GM12878 (cell line): Measurements from ENCODE around the gene EPHA2. TPM values are rescaled to one million over a fixed set of nuclear protein-coding genes. Genes with fewer than 3 reads are reported as not detected.

Experiments used
- ATAC-seq: fragments of 200-7000 bp; cut with Tn5 transposase; 3 replicates; pipeline ENCODE4 v1.9.1; 2020; ENCODE audit warnings: mild to moderate bottlenecking, moderate library complexity
- BruUV-seq: library from RNA; stranded (reverse); fragments of 400-500 nt; replicated peaks from 2 replicates; lab custom pipeline; 2021; lab: Mats Ljungman, UMichigan
- CTCF ChIA-PET: fragments of 300-600 bp; sonication (Branson Sonifier 250); formaldehyde crosslinking; extraction: SDS; loops from one replicate; lab custom pipeline; 2021; ENCODE audit warnings: inconsistent platforms; lab: Yijun Ruan, JAX
- POLR2A ChIA-PET: fragments of 350-600 bp; formaldehyde crosslinking; extraction: SDS; loops from one replicate; lab custom pipeline; 2021; ENCODE audit warnings: inconsistent platforms; lab: Charles Lee
- RAD21 ChIA-PET: fragments of 300-600 bp; sonication (Branson Sonifier 250); formaldehyde crosslinking; loops from one replicate; lab custom pipeline; 2023; ENCODE audit warnings: antibody characterized with exemption; ENCODE audit not compliant: unreplicated experiment; lab: Charles Lee
- SMC1A ChIA-PET: fragments of 300-600 bp; sonication (Branson Sonifier 250); formaldehyde crosslinking; loops from one replicate; lab custom pipeline; 2023; ENCODE audit not compliant: unreplicated experiment, uncharacterized antibody; lab: Charles Lee
- DNase-seq: peaks from one replicate; pipeline ENCODE4 v3.0.0-alpha.2; 2011; ENCODE audit warnings: low read depth, low spot score
- FAIRE-seq: peaks from 3 replicates; lab custom pipeline; 2011; peaks lifted over from hg19 to GRCh38; lab: Jason Lieb, UNC
- H2AFZ ChIP-seq: 2 replicates; pipeline ENCODE4 v1.6.0; 2011; ENCODE audit warnings: low read depth, low read length, control low read depth; ENCODE audit not compliant: control insufficient read depth
- H3K27ac ChIP-seq: 2 replicates; pipeline ENCODE4 v1.5.1; 2011; ENCODE audit warnings: control low read depth; ENCODE audit not compliant: control insufficient read depth, insufficient read depth
- H3K27me3 ChIP-seq, 2 experiments: replicated peaks in 1 of 2; 2 replicates each; pipeline versions ENCODE4 v1.6.0 to v1.6.1; 2011; ENCODE audit warnings: low read length in 1 of 2; ENCODE audit not compliant: control insufficient read depth in 2 of 2, insufficient read depth in 2 of 2
- H3K36me3 ChIP-seq, 2 experiments: 2 replicates each; pipeline ENCODE4 v1.5.1; 2011; ENCODE audit warnings: low read length in 1 of 2; ENCODE audit not compliant: control insufficient read depth in 2 of 2, insufficient read depth in 2 of 2
- H3K4me1 ChIP-seq: 2 replicates; pipeline ENCODE4 v1.6.1; 2011; ENCODE audit warnings: mild to moderate bottlenecking, low read length, moderate library complexity, mixed read lengths; ENCODE audit not compliant: control insufficient read depth, insufficient read depth
- H3K4me2 ChIP-seq: 2 replicates; pipeline ENCODE4 v1.6.0; 2011; ENCODE audit warnings: control low read depth; ENCODE audit not compliant: control insufficient read depth, insufficient read depth
- H3K4me3 ChIP-seq: fragments of 200-600 bp; sonication (generic); 2 replicates; pipeline ENCODE4 v1.5.1; 2016
- H3K79me2 ChIP-seq: 2 replicates; pipeline ENCODE4 v1.6.0; 2011; ENCODE audit warnings: low read length; ENCODE audit not compliant: control insufficient read depth, insufficient read depth
- H3K9ac ChIP-seq: 2 replicates; pipeline ENCODE4 v1.8.0; 2011; ENCODE audit warnings: low read length, control low read depth, mixed read lengths; ENCODE audit not compliant: control insufficient read depth, insufficient read depth
- H3K9me3 ChIP-seq: replicated peaks from 3 replicates; pipeline ENCODE4 v1.5.1; 2011; ENCODE audit warnings: mild to moderate bottlenecking, low read length; ENCODE audit not compliant: control insufficient read depth, insufficient read depth
- H4K20me1 ChIP-seq: 2 replicates; pipeline ENCODE4 v1.6.0; 2011; ENCODE audit not compliant: control insufficient read depth, insufficient read depth
- KDM1A ChIP-seq: fragments of 200-600 bp; sonication (generic); IDR thresholded peaks from 2 replicates; pipeline ENCODE4 v1.6.1; 2016; ENCODE audit warnings: borderline replicate concordance
- TARDBP ChIP-seq: IDR thresholded peaks from 2 replicates; pipeline ENCODE4 v1.6.1; 2016; ENCODE audit warnings: borderline replicate concordance
- WGBS: methylation state at CpG from one replicate; pipeline ENCODE4 v1.1.6; 2016; ENCODE audit warnings: low lambda C conversion rate; ENCODE audit not compliant: insufficient replicate concordance, insufficient coverage; ENCODE audit errors: missing lambda C conversion rate; 5-methylcytosine and 5-hydroxymethylcytosine counted together
- in situ Hi-C: fragments of 300-500 bp; cut with MboI; formaldehyde crosslinking; loops from 9 replicates; pipeline ENCODE4 v1.14.3; 2018; ENCODE audit warnings: mixed read lengths
- intact Hi-C: fragments of 100-400 bp; cut with micrococcal nuclease; formaldehyde crosslinking; loops from one replicate; pipeline ENCODE4 v1.14.2; 2022; ENCODE audit not compliant: unreplicated experiment
- polyA plus RNA-seq, 11 experiments: library from polyadenylated mRNA; depleted of rRNA in 4 of 11; unstranded in 6 of 11; stranded (reverse) in 5 of 11; fragments of >200 nt; fragmentation: Nextera tagmentation in 4 of 11; fragmentation: Illumina TruSeq in 1 of 11; extraction: Ambion mirVana in 4 of 11; extraction: Trizol in 1 of 11; gene quantifications; 1 replicate in 1 of 11; 2 replicates in 10 of 11; pipeline versions ENCODE4 v1.2.1 to v1.2.3, GENCODE V29; 2011 to 2016; ENCODE audit warnings: inconsistent platforms in 2 of 11, missing spikeins in 2 of 11, low read depth in 1 of 11
- total RNA-seq, 4 experiments: library from RNA; depleted of rRNA in 3 of 4; stranded (reverse); fragments of >200 nt in 3 of 4; fragmentation: Illumina TruSeq in 1 of 4; extraction: Trizol in 1 of 4; gene quantifications; 2 replicates each; pipeline versions ENCODE4 v1.2.1 to v1.2.3, GENCODE V29; 2013 to 2021
- TF ChIP-seq, protein P1 (sequence below): fragments of 450-650 bp; conservative IDR thresholded peaks from 2 replicates; pipeline ENCODE4 v1.6.1; 2017; ENCODE audit warnings: mild to moderate bottlenecking, moderate library complexity
- TF ChIP-seq, protein P2 (sequence below): fragments of 450-650 bp; IDR thresholded peaks from 2 replicates; pipeline ENCODE4 v1.6.1; 2016; ENCODE audit warnings: mild to moderate bottlenecking
- TF ChIP-seq, protein P3 (sequence below): fragments of 450-650 bp; IDR thresholded peaks from 2 replicates; pipeline ENCODE4 v1.6.1; 2017; ENCODE audit warnings: mild to moderate bottlenecking, moderate library complexity
- TF ChIP-seq, protein P4 (sequence below): IDR thresholded peaks from 2 replicates; pipeline ENCODE4 v1.6.1; 2011; ENCODE audit warnings: borderline replicate concordance, low read depth, mild to moderate bottlenecking, moderate library complexity, low read length; ENCODE audit not compliant: insufficient read depth, poor library complexity, severe bottlenecking
- TF ChIP-seq, protein P5 (sequence below): IDR thresholded peaks from 2 replicates; pipeline ENCODE4 v1.6.1; 2011; ENCODE audit warnings: low read depth, low read length, improper control_type of control experiment, borderline replicate concordance
- TF ChIP-seq, protein P6 (sequence below): IDR thresholded peaks from 2 replicates; pipeline ENCODE4 v1.6.1; 2012; ENCODE audit warnings: low read length, inconsistent platforms

EPHA2 gene
- total and polyA plus RNA-seq, 10 of the 15 experiments (the other 5 are each of a cell fraction or from before 2014, with no cell fraction given) = 0.04 to 0.51 (median 0.23) TPM; not detected in 2

DNA sequence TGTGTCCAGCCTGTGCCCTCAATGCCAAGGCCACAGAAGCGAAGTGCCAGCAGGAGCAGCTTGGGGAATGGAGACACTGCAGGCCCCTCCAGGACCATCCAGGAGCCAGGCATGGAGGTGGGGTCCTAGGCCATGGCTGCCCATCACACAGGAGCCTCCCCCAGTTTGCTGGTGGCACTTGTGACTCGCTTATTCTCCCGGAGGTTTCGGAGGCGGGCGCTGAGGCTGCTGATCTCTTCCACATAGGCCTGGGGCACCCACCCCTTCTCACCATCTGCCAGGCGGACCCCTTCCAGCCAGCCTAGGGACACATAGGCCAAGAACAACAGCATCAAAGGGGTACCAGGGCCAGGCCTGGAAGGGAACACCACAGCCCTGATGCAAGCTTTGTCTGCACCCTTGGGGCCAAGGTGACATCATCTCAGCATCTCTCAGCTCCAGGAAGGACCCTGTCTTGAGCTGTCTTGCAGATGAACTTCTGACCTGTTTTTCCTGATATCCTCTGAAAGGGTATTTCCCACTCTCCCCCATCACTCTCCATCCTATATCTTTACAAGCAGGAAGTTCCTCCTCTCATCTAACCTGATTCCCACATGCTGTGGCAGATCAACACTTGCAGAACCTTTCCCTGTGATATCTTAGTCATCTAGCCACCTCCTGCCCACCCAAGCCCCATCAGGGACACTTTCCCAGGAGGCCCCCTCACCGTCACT lies 42.7 kb upstream of the EPHA2 start (continued):
- TF ChIP-seq, protein P1, sequence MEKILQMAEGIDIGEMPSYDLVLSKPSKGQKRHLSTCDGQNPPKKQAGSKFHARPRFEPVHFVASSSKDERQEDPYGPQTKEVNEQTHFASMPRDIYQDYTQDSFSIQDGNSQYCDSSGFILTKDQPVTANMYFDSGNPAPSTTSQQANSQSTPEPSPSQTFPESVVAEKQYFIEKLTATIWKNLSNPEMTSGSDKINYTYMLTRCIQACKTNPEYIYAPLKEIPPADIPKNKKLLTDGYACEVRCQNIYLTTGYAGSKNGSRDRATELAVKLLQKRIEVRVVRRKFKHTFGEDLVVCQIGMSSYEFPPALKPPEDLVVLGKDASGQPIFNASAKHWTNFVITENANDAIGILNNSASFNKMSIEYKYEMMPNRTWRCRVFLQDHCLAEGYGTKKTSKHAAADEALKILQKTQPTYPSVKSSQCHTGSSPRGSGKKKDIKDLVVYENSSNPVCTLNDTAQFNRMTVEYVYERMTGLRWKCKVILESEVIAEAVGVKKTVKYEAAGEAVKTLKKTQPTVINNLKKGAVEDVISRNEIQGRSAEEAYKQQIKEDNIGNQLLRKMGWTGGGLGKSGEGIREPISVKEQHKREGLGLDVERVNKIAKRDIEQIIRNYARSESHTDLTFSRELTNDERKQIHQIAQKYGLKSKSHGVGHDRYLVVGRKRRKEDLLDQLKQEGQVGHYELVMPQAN = no peak

DNA sequence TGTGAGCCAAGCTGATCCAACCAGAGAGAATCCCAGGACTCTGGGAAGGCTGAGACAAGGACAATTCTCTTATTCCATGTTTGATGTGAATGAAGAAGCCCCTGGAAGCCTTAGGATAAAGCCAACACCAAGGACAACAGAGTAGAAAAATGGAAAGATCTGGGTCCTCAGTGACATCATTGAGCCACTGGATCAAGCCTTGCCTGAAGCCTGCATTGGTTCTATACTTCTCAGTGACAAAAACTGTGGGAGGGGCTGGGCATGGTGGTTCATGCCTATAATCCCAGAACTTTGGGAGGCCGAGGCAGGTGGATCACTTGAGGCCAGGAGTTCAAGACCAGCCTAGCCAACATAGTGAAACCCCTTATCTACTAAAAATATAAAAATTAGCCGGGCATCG lies 41.0 kb upstream of the EPHA2 start:
- H3K4me1 ChIP-seq = no peaks in the 10 kb centered on the region; the same call in 1 of the 2 replicates
- DNase-seq (no peak), ATAC-seq (no peak), FAIRE-seq (no peak)
- no peaks in the 10 kb centered on the region for H4K20me1 ChIP-seq
- in situ Hi-C loops = no loop called here
- ChIA-PET CTCF (no interaction called here), POLR2A (no interaction called here), SMC1A (interaction anchor here (1.2 kb wide), 1 partner anchor 8 kb away, joined by 3 read pairs; no protein-coding TSS in a partner anchor), RAD21 (no interaction called here)
- H3K4me3 ChIP-seq = no peak overlapping the region
- intact Hi-C loops = no loop called here
- H3K36me3 ChIP-seq = no peaks in the 10 kb centered on the region
- H3K79me2 ChIP-seq = no peaks in the 10 kb centered on the region
- no TSS peak for BruUV-seq
- H3K4me2 ChIP-seq = no peak overlapping the region
- no peaks in the 10 kb centered on the region for H3K9me3 ChIP-seq
- H2AFZ ChIP-seq = no peak overlapping the region
- H3K27ac ChIP-seq = no peak overlapping the region
- no peak overlapping the region for H3K9ac ChIP-seq
- H3K27me3 ChIP-seq = no peaks in the 10 kb centered on the region
- WGBS = 49% methylated on average over 3 of the region's 3 CpGs
- TF ChIP-seq KDM1A = no peak
- TF ChIP-seq TARDBP = no peak
- TF ChIP-seq, protein P2, sequence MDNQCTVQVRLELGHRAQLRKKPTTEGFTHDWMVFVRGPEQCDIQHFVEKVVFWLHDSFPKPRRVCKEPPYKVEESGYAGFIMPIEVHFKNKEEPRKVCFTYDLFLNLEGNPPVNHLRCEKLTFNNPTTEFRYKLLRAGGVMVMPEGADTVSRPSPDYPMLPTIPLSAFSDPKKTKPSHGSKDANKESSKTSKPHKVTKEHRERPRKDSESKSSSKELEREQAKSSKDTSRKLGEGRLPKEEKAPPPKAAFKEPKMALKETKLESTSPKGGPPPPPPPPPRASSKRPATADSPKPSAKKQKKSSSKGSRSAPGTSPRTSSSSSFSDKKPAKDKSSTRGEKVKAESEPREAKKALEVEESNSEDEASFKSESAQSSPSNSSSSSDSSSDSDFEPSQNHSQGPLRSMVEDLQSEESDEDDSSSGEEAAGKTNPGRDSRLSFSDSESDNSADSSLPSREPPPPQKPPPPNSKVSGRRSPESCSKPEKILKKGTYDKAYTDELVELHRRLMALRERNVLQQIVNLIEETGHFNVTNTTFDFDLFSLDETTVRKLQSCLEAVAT = no peak
- TF ChIP-seq, protein P3, sequence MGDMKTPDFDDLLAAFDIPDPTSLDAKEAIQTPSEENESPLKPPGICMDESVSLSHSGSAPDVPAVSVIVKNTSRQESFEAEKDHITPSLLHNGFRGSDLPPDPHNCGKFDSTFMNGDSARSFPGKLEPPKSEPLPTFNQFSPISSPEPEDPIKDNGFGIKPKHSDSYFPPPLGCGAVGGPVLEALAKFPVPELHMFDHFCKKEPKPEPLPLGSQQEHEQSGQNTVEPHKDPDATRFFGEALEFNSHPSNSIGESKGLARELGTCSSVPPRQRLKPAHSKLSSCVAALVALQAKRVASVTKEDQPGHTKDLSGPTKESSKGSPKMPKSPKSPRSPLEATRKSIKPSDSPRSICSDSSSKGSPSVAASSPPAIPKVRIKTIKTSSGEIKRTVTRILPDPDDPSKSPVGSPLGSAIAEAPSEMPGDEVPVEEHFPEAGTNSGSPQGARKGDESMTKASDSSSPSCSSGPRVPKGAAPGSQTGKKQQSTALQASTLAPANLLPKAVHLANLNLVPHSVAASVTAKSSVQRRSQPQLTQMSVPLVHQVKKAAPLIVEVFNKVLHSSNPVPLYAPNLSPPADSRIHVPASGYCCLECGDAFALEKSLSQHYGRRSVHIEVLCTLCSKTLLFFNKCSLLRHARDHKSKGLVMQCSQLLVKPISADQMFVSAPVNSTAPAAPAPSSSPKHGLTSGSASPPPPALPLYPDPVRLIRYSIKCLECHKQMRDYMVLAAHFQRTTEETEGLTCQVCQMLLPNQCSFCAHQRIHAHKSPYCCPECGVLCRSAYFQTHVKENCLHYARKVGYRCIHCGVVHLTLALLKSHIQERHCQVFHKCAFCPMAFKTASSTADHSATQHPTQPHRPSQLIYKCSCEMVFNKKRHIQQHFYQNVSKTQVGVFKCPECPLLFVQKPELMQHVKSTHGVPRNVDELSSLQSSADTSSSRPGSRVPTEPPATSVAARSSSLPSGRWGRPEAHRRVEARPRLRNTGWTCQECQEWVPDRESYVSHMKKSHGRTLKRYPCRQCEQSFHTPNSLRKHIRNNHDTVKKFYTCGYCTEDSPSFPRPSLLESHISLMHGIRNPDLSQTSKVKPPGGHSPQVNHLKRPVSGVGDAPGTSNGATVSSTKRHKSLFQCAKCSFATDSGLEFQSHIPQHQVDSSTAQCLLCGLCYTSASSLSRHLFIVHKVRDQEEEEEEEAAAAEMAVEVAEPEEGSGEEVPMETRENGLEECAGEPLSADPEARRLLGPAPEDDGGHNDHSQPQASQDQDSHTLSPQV = no peak
- TF ChIP-seq, protein P4, sequence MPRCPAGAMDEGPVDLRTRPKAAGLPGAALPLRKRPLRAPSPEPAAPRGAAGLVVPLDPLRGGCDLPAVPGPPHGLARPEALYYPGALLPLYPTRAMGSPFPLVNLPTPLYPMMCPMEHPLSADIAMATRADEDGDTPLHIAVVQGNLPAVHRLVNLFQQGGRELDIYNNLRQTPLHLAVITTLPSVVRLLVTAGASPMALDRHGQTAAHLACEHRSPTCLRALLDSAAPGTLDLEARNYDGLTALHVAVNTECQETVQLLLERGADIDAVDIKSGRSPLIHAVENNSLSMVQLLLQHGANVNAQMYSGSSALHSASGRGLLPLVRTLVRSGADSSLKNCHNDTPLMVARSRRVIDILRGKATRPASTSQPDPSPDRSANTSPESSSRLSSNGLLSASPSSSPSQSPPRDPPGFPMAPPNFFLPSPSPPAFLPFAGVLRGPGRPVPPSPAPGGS = no peak
- TF ChIP-seq, protein P5, sequence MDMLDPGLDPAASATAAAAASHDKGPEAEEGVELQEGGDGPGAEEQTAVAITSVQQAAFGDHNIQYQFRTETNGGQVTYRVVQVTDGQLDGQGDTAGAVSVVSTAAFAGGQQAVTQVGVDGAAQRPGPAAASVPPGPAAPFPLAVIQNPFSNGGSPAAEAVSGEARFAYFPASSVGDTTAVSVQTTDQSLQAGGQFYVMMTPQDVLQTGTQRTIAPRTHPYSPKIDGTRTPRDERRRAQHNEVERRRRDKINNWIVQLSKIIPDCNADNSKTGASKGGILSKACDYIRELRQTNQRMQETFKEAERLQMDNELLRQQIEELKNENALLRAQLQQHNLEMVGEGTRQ = no peak
- TF ChIP-seq, protein P6, sequence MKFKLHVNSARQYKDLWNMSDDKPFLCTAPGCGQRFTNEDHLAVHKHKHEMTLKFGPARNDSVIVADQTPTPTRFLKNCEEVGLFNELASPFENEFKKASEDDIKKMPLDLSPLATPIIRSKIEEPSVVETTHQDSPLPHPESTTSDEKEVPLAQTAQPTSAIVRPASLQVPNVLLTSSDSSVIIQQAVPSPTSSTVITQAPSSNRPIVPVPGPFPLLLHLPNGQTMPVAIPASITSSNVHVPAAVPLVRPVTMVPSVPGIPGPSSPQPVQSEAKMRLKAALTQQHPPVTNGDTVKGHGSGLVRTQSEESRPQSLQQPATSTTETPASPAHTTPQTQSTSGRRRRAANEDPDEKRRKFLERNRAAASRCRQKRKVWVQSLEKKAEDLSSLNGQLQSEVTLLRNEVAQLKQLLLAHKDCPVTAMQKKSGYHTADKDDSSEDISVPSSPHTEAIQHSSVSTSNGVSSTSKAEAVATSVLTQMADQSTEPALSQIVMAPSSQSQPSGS = no peak
